ENCODE measurements around the gene SIGLEC10.

The SIGLEC10 gene

GRCh38 chr19:51367255-51367564 is 50.2 kb downstream of the SIGLEC10 start:
- H3K4me3 ChIP-seq (ENCODE audit: low read depth, low read length), result peak overlapping the region; percentile 85
- in situ Hi-C loops (cut with HindIII; ENCODE audit: low sequenced_read_pairs), result no loop called here
- no peak for TF ChIP-seq CTCF (IDR thresholded peaks at IDR 0.05; ENCODE audit: low read depth, low read length)
- DNase-seq (ENCODE audit: low read depth, low spot score), result no peak

- peak overlapping the region; percentile 85 for H3K4me3 ChIP-seq (ENCODE audit: low read depth, low read length)
- peak; percentile 98 for DNase-seq (ENCODE audit: low read depth, low spot score)
- in situ Hi-C loops (cut with HindIII; ENCODE audit: low sequenced_read_pairs), result no loop called here
- TF ChIP-seq CTCF (IDR thresholded peaks at IDR 0.05; ENCODE audit: low read depth, low read length), result no peak
Observed at GRCh38 chr19:51366389-51367254, 50.8 kb downstream of the SIGLEC10 start.

GRCh38 chr19:51365965-51366388 is 51.5 kb downstream of the SIGLEC10 start, which contains the start of gene ETFB:
Gene ETFB (minus strand): TSS chr19:51366388. CDS start chr19:51366326, 62 bp downstream.
- TF ChIP-seq CTCF (IDR thresholded peaks at IDR 0.05; ENCODE audit: low read depth, low read length), result no peak
- peak; percentile 12 for DNase-seq (ENCODE audit: low read depth, low spot score)
- H3K4me3 ChIP-seq (ENCODE audit: low read depth, low read length), result peak within 1 kb of the TSS; percentile 85
- in situ Hi-C loops (cut with HindIII; ENCODE audit: low sequenced_read_pairs), result no loop called here

- in situ Hi-C loops (cut with HindIII; ENCODE audit: low sequenced_read_pairs), result no loop called here
- H3K4me3 ChIP-seq (ENCODE audit: low read depth, low read length), result peak overlapping the region; percentile 85
- TF ChIP-seq CTCF (IDR thresholded peaks at IDR 0.05; ENCODE audit: low read depth, low read length), result no peak
- peak; percentile 42 for DNase-seq (ENCODE audit: low read depth, low spot score)
Observed at GRCh38 chr19:51365211-51365964, 52.1 kb downstream of the SIGLEC10 start.

GRCh38 chr19:51364200-51365106 is 53.0 kb downstream of the SIGLEC10 start:
- no peak for DNase-seq (ENCODE audit: low read depth, low spot score)
- H3K4me3 ChIP-seq (ENCODE audit: low read depth, low read length), result no peak overlapping the region
- in situ Hi-C loops (cut with HindIII; ENCODE audit: low sequenced_read_pairs), result no loop called here
- no peak for TF ChIP-seq CTCF (IDR thresholded peaks at IDR 0.05; ENCODE audit: low read depth, low read length)

GRCh38 chr19:51361239-51361638 is 56.2 kb downstream of the SIGLEC10 start:
- TF ChIP-seq CTCF (IDR thresholded peaks at IDR 0.05; ENCODE audit: low read depth, low read length), result no peak
- in situ Hi-C loops (cut with HindIII; ENCODE audit: low sequenced_read_pairs), result no loop called here

More at GRCh38 chr19:51361239-51361638, 56.2 kb downstream of the SIGLEC10 start:
- H3K4me3 ChIP-seq (ENCODE audit: low read depth, low read length), result no peak overlapping the region
- no peak for DNase-seq (ENCODE audit: low read depth, low spot score)
